K562 (cell line): ENCODE measurements around the gene CHAC1. TPM values are rescaled to one million over a fixed set of nuclear protein-coding genes. Genes with fewer than 3 reads are reported as not detected.
A peak's percentile ranks its signal among the peaks of the same experiment; 100 is the strongest.

Experiments used
- ATAC-seq: fragments of 200-7000 bp; cut with Tn5 transposase; 3 replicates; pipeline ENCODE4 v1.9.1; 2020; ENCODE audit warnings: moderate library complexity
- BruUV-seq: library from RNA; stranded (reverse); fragments of 400-500 nt; replicated peaks from 2 replicates; lab custom pipeline; 2021; lab: Mats Ljungman, UMichigan
- CTCF ChIA-PET: fragments of 300-600 bp; formaldehyde crosslinking; extraction: SDS; loops from one replicate; lab custom pipeline; 2021; ENCODE audit warnings: low intra/inter-chr PET ratio; lab: Yijun Ruan, JAX
- POLR2A ChIA-PET: fragments of 300-600, 350-650 bp; sonication (Branson Sonifier 250); formaldehyde crosslinking; extraction: SDS; loops from one replicate; lab custom pipeline; 2021; ENCODE audit warnings: antibody characterized with exemption, inconsistent platforms; lab: Yijun Ruan, JAX
- DNase-seq, 4 experiments: peaks; one replicate each; pipeline versions ENCODE4 v3.0.0 to v3.0.0-alpha.2; 2011 to 2018; ENCODE audit warnings: low spot score in 3 of 4, mixed read lengths in 3 of 4; ENCODE audit errors: extremely low read depth in 1 of 4
- FAIRE-seq: peaks from 2 replicates; lab custom pipeline; 2011; peaks lifted over from hg19 to GRCh38; lab: Jason Lieb, UNC
- H2AFZ ChIP-seq: 2 replicates; pipeline ENCODE4 v1.6.0; 2011; ENCODE audit warnings: low read depth, low read length, control low read depth, inconsistent platforms
- H3K27ac ChIP-seq: fragments of 200-600 bp; 3 replicates; pipeline ENCODE4 v1.8.0; 2011; ENCODE audit warnings: low read depth, mild to moderate bottlenecking, control low read depth, inconsistent platforms, low read length, moderate library complexity, mixed read lengths; ENCODE audit errors: extremely low read depth
- H3K27me3 ChIP-seq, 2 experiments: fragments of 300-600 bp in 1 of 2; 2 replicates in 1 of 2; 3 replicates in 1 of 2; pipeline versions ENCODE4 v1.6.0 to v1.8.0; 2011; ENCODE audit warnings: inconsistent platforms in 2 of 2, low read length in 2 of 2, mild to moderate bottlenecking in 1 of 2, mixed read lengths in 1 of 2, moderate library complexity in 1 of 2; ENCODE audit not compliant: control insufficient read depth in 2 of 2, insufficient read depth in 2 of 2
- H3K36me3 ChIP-seq: fragments of 300-600 bp; 3 replicates; pipeline ENCODE4 v1.8.0; 2011; ENCODE audit warnings: mild to moderate bottlenecking, low read length, inconsistent platforms; ENCODE audit not compliant: control insufficient read depth, insufficient read depth
- H3K4me1 ChIP-seq, 2 experiments: fragments of 200-600 bp in 1 of 2; replicated peaks in 1 of 2; 2 replicates in 1 of 2; 3 replicates in 1 of 2; pipeline versions ENCODE4 v1.5.1 to v1.8.0; 2011; ENCODE audit warnings: inconsistent platforms in 2 of 2, low read length in 2 of 2, mild to moderate bottlenecking in 1 of 2, mixed read lengths in 1 of 2, moderate library complexity in 1 of 2; ENCODE audit not compliant: control insufficient read depth in 2 of 2, insufficient read depth in 2 of 2
- H3K4me2 ChIP-seq: 2 replicates; pipeline ENCODE4 v1.6.1; 2011; ENCODE audit warnings: low read length, control low read depth, inconsistent platforms, mixed read lengths; ENCODE audit not compliant: insufficient read depth
- H3K4me3 ChIP-seq: fragments of 200-600 bp; sonication (generic), shearing (Covaris generic); 2 replicates; pipeline ENCODE4 v1.5.1; 2016; ENCODE audit warnings: control low read depth, inconsistent platforms
- H3K79me2 ChIP-seq: fragments of 200-600 bp; 3 replicates; pipeline ENCODE4 v1.8.0; 2011; ENCODE audit warnings: low read length, inconsistent platforms; ENCODE audit not compliant: control insufficient read depth, insufficient read depth
- H3K9ac ChIP-seq, 2 experiments: 2 replicates each; pipeline versions ENCODE4 v1.6.0 to v1.6.1; 2011; ENCODE audit warnings: low read depth in 2 of 2, low read length in 2 of 2, control low read depth in 1 of 2, inconsistent platforms in 1 of 2, mild to moderate bottlenecking in 1 of 2, mixed read lengths in 1 of 2; ENCODE audit not compliant: insufficient read depth in 1 of 2
- H3K9me1 ChIP-seq: one replicate; pipeline ENCODE4 v1.6.0; 2011; ENCODE audit warnings: inconsistent platforms, mild to moderate bottlenecking, low read length, moderate library complexity; ENCODE audit not compliant: control insufficient read depth, insufficient read depth
- H3K9me3 ChIP-seq: replicated peaks from 2 replicates; pipeline ENCODE4 v1.5.1; 2011; ENCODE audit warnings: low read depth, low read length, inconsistent platforms; ENCODE audit not compliant: control insufficient read depth, insufficient read depth
- H4K20me1 ChIP-seq: replicated peaks from 2 replicates; pipeline ENCODE4 v1.6.1; 2011; ENCODE audit warnings: low read length, inconsistent platforms, mixed read lengths; ENCODE audit not compliant: control insufficient read depth, insufficient read depth
- BCOR ChIP-seq: fragments of 450-650 bp; IDR thresholded peaks from 2 replicates; pipeline ENCODE4 v1.6.1; 2016
- HNRNPUL1 ChIP-seq: fragments of 200-400 bp; formaldehyde crosslinking; IDR thresholded peaks from 2 replicates; pipeline ENCODE4 v1.6.1; 2017; ENCODE audit warnings: low read length
- MYBL2 ChIP-seq, 2 experiments: fragments of 450-650 bp in 1 of 2; sonication (generic) in 1 of 2; formaldehyde crosslinking in 1 of 2; IDR thresholded peaks; 2 replicates each; pipeline versions ENCODE4 v1.6.1 to v1.8.1; 2017 to 2022; ENCODE audit warnings: borderline replicate concordance in 1 of 2, inconsistent platforms in 1 of 2, low read depth in 1 of 2, mild to moderate bottlenecking in 1 of 2, missing genetic modification reagents in 1 of 2, moderate library complexity in 1 of 2
- NFIC ChIP-seq: fragments of 450-650 bp; IDR thresholded peaks from 2 replicates; pipeline ENCODE4 v1.6.1; 2017; ENCODE audit warnings: mild to moderate bottlenecking, inconsistent platforms
- NFIX ChIP-seq: fragments of 250-450 bp; sonication (Bioruptor Pico); IDR thresholded peaks from 2 replicates; pipeline ENCODE4 v1.4.0; 2020; ENCODE audit warnings: low read depth, mild to moderate bottlenecking, moderate library complexity
- WHSC1 ChIP-seq: IDR thresholded peaks from one replicate; pipeline ENCODE4 v1.6.1; 2012; ENCODE audit warnings: low read length, control low read depth, inconsistent platforms
- ZBED1 ChIP-seq: IDR thresholded peaks from 2 replicates; pipeline ENCODE4 v1.6.1; 2014
- ZBTB26 ChIP-seq: fragments of 450-650 bp; formaldehyde crosslinking; IDR thresholded peaks from 2 replicates; pipeline ENCODE4 v1.4.0; 2022; ENCODE audit warnings: missing genetic modification characterization
- ZNF140 ChIP-seq: fragments of 250-450 bp; sonication (Bioruptor Pico); IDR thresholded peaks from 2 replicates; pipeline ENCODE4 v1.8.0; 2021; ENCODE audit warnings: moderate library complexity, mild to moderate bottlenecking, inconsistent platforms
- WGBS: fragments of 100-300 bp; shearing (Covaris generic); methylation state at CpG from one replicate; pipeline ENCODE4 v1.1.6; 2016; ENCODE audit warnings: low coverage, mixed read lengths; ENCODE audit not compliant: insufficient coverage; ENCODE audit errors: missing lambda C conversion rate; 5-methylcytosine and 5-hydroxymethylcytosine counted together
- in situ Hi-C: fragments of 300-500 bp; cut with MboI; formaldehyde crosslinking; loops from 4 replicates; pipeline ENCODE4 v1.15.0; 2018; ENCODE audit warnings: inconsistent platforms, mixed read lengths
- intact Hi-C: fragments of 100-400 bp; cut with micrococcal nuclease; formaldehyde crosslinking; loops from 2 replicates; pipeline ENCODE4 v1.14.2; 2022
- polyA plus RNA-seq, 8 experiments: library from polyadenylated mRNA; depleted of rRNA in 4 of 8; stranded (reverse) in 5 of 8; unstranded in 3 of 8; fragments of >200 nt; fragmentation: Nextera tagmentation in 2 of 8; fragmentation: Illumina TruSeq in 1 of 8; extraction: Ambion mirVana in 2 of 8; extraction: Trizol in 1 of 8; gene quantifications; 2 replicates each; pipeline versions ENCODE4 v1.2.1 to v1.2.3, GENCODE V29; 2011 to 2014; ENCODE audit warnings: inconsistent platforms in 1 of 8, missing spikeins in 1 of 8
- total RNA-seq, 7 experiments: library from RNA; depleted of rRNA in 6 of 7; stranded (reverse); fragments of >200 nt in 6 of 7; fragmentation: Illumina TruSeq in 2 of 7; extraction: Trizol in 2 of 7; gene quantifications; 2 replicates each; pipeline versions ENCODE4 v1.2.1 to v1.2.3, GENCODE V29; 2011 to 2021; ENCODE audit warnings: low replicate concordance in 1 of 7
- TF ChIP-seq, protein P1 (sequence below): fragments of 450-650 bp; formaldehyde crosslinking; conservative IDR thresholded peaks from 2 replicates; pipeline ENCODE4 v1.4.0; 2022; ENCODE audit warnings: mild to moderate bottlenecking, missing genetic modification characterization
- TF ChIP-seq, protein P2 (sequence below): sonication (generic); formaldehyde crosslinking; IDR thresholded peaks from 2 replicates; pipeline ENCODE4 v1.8.0; 2022; ENCODE audit warnings: missing genetic modification reagents, mild to moderate bottlenecking, moderate library complexity, borderline replicate concordance
- TF ChIP-seq, protein P3 (sequence below): fragments of 450-650 bp; IDR thresholded peaks from 2 replicates; pipeline ENCODE4 v1.6.1; 2016; ENCODE audit warnings: low read depth, mild to moderate bottlenecking, moderate library complexity
- TF ChIP-seq, protein P4 (sequence below): fragments of 250-450 bp; sonication (Bioruptor Pico); IDR thresholded peaks from 2 replicates; pipeline ENCODE4 v1.8.0; 2021; ENCODE audit warnings: moderate library complexity, mild to moderate bottlenecking, inconsistent platforms

CHAC1 gene
- total and polyA plus RNA-seq, 9 of the 15 experiments (the other 6 are each of a cell fraction or from before 2014, with no cell fraction given): 0.47 to 39.0 (median 7.5) TPM

GRCh38 chr15:40985541-40986330 lies 32.5 kb downstream of the CHAC1 start (continued):
- TF ChIP-seq ZBTB26: no peak
- TF ChIP-seq, all 486 proteins: peak for 0

- POLR2A ChIA-PET: no interaction called here
- H3K27ac ChIP-seq: no peak overlapping the region
- no peaks in the 10 kb centered on the region for H3K9me3 ChIP-seq
- H3K36me3 ChIP-seq: peaks cover 86% of the 10 kb centered on the region
- CTCF ChIA-PET: no interaction called here
- no peaks in the 10 kb centered on the region; the same call in 1 of the 2 replicates for H4K20me1 ChIP-seq
- no peak overlapping the region for H3K4me3 ChIP-seq
- no peaks in the 10 kb centered on the region for H3K27me3 ChIP-seq
- H3K9ac ChIP-seq: no peak overlapping the region
- no peak overlapping the region for H3K4me2 ChIP-seq
- FAIRE-seq: no peak
- in situ Hi-C loops (no loop called here), intact Hi-C loops (no loop called here)
- no peaks in the 10 kb centered on the region for H3K9me1 ChIP-seq
- H3K4me1 ChIP-seq: no peaks in the 10 kb centered on the region
- no peak for DNase-seq
- 95% methylated on average over 7 of the region's 7 CpGs for WGBS
- BruUV-seq: no TSS peak
- no peaks in the 10 kb centered on the region for H3K79me2 ChIP-seq
- no peak overlapping the region for H2AFZ ChIP-seq
- no peak for ATAC-seq
- TF ChIP-seq, protein P1, sequence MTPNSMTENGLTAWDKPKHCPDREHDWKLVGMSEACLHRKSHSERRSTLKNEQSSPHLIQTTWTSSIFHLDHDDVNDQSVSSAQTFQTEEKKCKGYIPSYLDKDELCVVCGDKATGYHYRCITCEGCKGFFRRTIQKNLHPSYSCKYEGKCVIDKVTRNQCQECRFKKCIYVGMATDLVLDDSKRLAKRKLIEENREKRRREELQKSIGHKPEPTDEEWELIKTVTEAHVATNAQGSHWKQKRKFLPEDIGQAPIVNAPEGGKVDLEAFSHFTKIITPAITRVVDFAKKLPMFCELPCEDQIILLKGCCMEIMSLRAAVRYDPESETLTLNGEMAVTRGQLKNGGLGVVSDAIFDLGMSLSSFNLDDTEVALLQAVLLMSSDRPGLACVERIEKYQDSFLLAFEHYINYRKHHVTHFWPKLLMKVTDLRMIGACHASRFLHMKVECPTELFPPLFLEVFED (CRISPR knock-in tag): no peak
- TF ChIP-seq ZBED1: no peak
- TF ChIP-seq, protein P2, sequence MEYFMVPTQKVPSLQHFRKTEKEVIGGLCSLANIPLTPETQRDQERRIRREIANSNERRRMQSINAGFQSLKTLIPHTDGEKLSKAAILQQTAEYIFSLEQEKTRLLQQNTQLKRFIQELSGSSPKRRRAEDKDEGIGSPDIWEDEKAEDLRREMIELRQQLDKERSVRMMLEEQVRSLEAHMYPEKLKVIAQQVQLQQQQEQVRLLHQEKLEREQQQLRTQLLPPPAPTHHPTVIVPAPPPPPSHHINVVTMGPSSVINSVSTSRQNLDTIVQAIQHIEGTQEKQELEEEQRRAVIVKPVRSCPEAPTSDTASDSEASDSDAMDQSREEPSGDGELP (CRISPR knock-in tag): no peak
- TF ChIP-seq WHSC1: no peak
- peak; percentile 84 for TF ChIP-seq NFIX (CRISPR knock-in tag)
- TF ChIP-seq ZNF140: no peak
- no peak for TF ChIP-seq HNRNPUL1
- peak; percentile 96 for TF ChIP-seq NFIC
- TF ChIP-seq BCOR: no peak
- TF ChIP-seq, protein P3, sequence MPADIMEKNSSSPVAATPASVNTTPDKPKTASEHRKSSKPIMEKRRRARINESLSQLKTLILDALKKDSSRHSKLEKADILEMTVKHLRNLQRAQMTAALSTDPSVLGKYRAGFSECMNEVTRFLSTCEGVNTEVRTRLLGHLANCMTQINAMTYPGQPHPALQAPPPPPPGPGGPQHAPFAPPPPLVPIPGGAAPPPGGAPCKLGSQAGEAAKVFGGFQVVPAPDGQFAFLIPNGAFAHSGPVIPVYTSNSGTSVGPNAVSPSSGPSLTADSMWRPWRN: no peak
- no peak for TF ChIP-seq MYBL2 (IDR thresholded peaks at IDR 0.05; ENCODE audit: low read depth)
- TF ChIP-seq MYBL2 (CRISPR knock-in tag; IDR thresholded peaks at IDR 0.05; ENCODE audit: borderline replicate concordance): no peak
- TF ChIP-seq, protein P4, sequence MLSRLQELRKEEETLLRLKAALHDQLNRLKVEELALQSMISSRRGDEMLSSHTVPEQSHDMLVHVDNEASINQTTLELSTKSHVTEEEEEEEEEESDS (CRISPR knock-in tag): no peak
Observed at GRCh38 chr15:40986820-40987219, 33.5 kb downstream of the CHAC1 start.
